Chondrocyte (in vitro differentiated cells): ENCODE results near the gene ACTR5. TPM values are rescaled to one million over a fixed set of nuclear protein-coding genes. Genes with fewer than 3 reads are reported as not detected.
"Not testable (repeated sequence)": the region's sequence is repeated elsewhere in the genome, so short reads cannot be mapped to it uniquely, and the experiment has no call there.

ENCODE experiments used
- DNase-seq: peaks from one replicate; pipeline ENCODE4 v3.0.0; 2021; ENCODE audit warnings: mixed read lengths, low spot score
- H3K27ac Mint-ChIP-seq: one replicate; pipeline ENCODE4 v1.8.0; 2021; ENCODE audit warnings: mild to moderate bottlenecking, moderate library complexity, mixed read lengths; ENCODE audit not compliant: unreplicated experiment
- H3K27me3 Mint-ChIP-seq: 2 replicates; pipeline ENCODE4 v1.8.0; 2021; ENCODE audit warnings: low read depth, mixed read lengths
- H3K36me3 Mint-ChIP-seq: 2 replicates; pipeline ENCODE4 v1.8.0; 2021; ENCODE audit warnings: low read depth, mixed read lengths
- H3K4me1 Mint-ChIP-seq: 2 replicates; pipeline ENCODE4 v1.8.0; 2021; ENCODE audit warnings: low read depth, mild to moderate bottlenecking, mixed read lengths
- H3K4me3 Mint-ChIP-seq: one replicate; pipeline ENCODE4 v1.8.0; 2021; ENCODE audit warnings: mild to moderate bottlenecking, moderate library complexity, mixed read lengths; ENCODE audit not compliant: unreplicated experiment
- H3K9me3 Mint-ChIP-seq: 2 replicates; pipeline ENCODE4 v1.8.0; 2021; ENCODE audit warnings: low read depth, mixed read lengths
- total RNA-seq: library from RNA; stranded (reverse); gene quantifications from 3 replicates; pipeline ENCODE4 v1.2.1, GENCODE V29; 2021
- TF ChIP-seq, protein P1 (sequence below): fragments of 200-600 bp; sonication (generic); IDR thresholded peaks from 2 replicates; pipeline ENCODE4 v1.5.0; 2021; ENCODE audit warnings: antibody characterized with exemption, mild to moderate bottlenecking, moderate library complexity

Gene ACTR5
- total RNA-seq, 1 donor from 2014 or later = 4.9 TPM

DNA sequence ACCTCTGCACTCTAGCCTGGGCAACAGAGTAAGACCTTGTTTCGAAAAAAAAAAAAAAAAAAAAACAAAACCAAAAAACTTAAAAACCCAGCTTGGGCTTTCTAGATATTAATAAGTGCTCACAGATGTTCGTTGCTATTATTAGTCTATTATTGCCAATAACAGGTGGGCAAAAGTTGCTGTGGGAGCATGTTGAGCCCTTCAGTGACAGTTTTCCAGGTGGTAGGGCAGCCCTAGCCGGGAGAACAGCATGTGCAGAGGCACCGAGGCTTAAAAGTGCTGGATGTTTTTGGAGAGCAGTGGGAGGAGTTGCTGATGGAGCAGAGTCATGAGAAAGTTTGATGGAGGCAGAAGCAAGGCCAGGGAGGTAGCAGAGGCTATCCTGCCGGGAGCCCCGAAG lies 61.7 kb downstream of the ACTR5 start:
- DNase-seq = no peak
- H3K27ac Mint-ChIP-seq = no peak overlapping the region
- H3K36me3 Mint-ChIP-seq = no peaks in the 10 kb centered on the region
- TF ChIP-seq, protein P1, sequence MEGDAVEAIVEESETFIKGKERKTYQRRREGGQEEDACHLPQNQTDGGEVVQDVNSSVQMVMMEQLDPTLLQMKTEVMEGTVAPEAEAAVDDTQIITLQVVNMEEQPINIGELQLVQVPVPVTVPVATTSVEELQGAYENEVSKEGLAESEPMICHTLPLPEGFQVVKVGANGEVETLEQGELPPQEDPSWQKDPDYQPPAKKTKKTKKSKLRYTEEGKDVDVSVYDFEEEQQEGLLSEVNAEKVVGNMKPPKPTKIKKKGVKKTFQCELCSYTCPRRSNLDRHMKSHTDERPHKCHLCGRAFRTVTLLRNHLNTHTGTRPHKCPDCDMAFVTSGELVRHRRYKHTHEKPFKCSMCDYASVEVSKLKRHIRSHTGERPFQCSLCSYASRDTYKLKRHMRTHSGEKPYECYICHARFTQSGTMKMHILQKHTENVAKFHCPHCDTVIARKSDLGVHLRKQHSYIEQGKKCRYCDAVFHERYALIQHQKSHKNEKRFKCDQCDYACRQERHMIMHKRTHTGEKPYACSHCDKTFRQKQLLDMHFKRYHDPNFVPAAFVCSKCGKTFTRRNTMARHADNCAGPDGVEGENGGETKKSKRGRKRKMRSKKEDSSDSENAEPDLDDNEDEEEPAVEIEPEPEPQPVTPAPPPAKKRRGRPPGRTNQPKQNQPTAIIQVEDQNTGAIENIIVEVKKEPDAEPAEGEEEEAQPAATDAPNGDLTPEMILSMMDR = no peak
- peaks cover 3% of the 10 kb centered on the region for H3K4me1 Mint-ChIP-seq
- peaks cover 55% of the 10 kb centered on the region for H3K27me3 Mint-ChIP-seq
- H3K4me3 Mint-ChIP-seq = no peak overlapping the region
- peaks cover 5% of the 10 kb centered on the region for H3K9me3 Mint-ChIP-seq

DNA sequence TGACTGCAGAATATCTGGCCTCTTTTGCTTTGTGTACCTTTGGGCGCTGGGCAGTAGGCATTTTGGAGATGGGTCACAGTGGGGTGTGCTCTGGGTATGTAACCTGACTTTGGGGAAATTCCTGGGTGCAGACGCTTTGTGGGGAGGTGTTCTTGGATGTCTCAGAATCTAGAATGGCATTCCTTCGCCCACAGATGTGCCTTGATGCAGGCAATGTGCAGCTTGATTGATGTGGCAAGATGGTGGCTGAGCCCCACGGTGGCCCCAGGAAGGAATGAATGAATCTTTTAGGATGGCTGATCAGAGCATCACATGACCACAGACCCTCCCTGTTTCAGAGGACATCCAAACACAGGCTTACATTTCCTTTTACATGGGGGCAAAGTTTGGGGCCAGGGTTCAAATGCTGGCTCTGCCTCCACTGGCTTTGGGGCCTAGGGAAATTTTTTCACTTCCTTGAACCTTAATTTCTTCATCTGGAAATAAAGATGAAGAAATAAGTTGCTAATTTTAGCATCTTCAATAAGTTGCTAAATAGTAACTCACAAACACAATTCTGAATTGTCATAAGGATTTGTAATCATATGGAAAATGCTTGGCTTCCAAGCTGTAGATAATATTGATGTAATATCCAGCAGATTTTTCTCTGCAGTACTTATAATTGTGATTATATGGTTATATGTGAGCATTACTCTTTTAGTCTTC lies 62.8 kb downstream of the ACTR5 start:
- no peaks in the 10 kb centered on the region for H3K36me3 Mint-ChIP-seq
- peaks cover 63% of the 10 kb centered on the region for H3K27me3 Mint-ChIP-seq
- no peak for DNase-seq
- no peak overlapping the region for H3K4me3 Mint-ChIP-seq
- H3K27ac Mint-ChIP-seq = no peak overlapping the region
- peaks cover 5% of the 10 kb centered on the region for H3K9me3 Mint-ChIP-seq
- no peaks in the 10 kb centered on the region for H3K4me1 Mint-ChIP-seq
- TF ChIP-seq, protein P1 = no peak

DNA sequence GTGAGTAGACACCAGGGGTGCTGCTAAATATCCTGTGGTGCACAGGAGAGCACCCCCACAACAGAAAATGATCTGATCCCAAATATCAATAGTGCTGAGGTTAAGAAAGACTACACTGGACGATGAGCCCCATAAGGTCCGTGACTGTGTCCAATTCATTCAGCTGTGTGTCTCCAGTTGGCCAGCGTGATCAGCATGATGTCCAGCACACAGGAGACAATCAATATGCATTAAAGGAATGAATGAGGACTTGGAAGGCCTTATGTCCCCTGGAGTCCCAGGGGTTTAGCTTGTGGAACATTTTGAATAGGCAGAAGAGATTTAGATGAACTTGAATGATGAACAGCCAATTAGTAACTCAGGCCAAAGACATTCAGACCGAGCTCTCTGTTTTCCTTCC lies 63.5 kb downstream of the ACTR5 start:
- Mint-ChIP-seq H3K9me3 (peaks cover 5% of the 10 kb centered on the region), H3K36me3 (no peaks in the 10 kb centered on the region), H3K4me1 (no peaks in the 10 kb centered on the region), H3K27me3 (peaks cover 70% of the 10 kb centered on the region), H3K4me3 (no peak overlapping the region), H3K27ac (no peak overlapping the region)
- no peak for DNase-seq
- TF ChIP-seq, protein P1 = no peak

DNA sequence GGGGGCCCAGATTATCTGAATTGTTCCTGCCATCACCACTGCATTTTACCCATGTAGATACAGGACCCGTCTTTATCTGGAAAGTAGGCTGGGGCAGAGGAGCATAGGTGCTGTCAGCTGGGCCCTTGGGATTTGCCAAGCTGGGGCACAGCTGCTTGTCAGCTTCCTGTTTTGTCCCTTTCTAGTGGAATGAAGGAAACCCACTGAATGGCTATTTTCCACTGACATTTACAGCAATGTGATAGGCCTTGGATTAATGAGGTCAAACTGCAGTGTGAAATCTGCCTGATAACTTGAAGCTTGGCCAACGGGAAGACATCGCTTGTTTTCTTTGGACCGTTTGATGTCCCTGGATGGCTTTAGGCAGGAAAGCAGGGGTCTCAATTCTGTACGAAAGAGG lies 63.9 kb downstream of the ACTR5 start:
- H3K4me1 Mint-ChIP-seq = no peaks in the 10 kb centered on the region
- H3K4me3 Mint-ChIP-seq = no peak overlapping the region
- H3K27me3 Mint-ChIP-seq = peaks cover 71% of the 10 kb centered on the region
- H3K36me3 Mint-ChIP-seq = no peaks in the 10 kb centered on the region
- no peak overlapping the region for H3K27ac Mint-ChIP-seq
- TF ChIP-seq, protein P1 = no peak
- H3K9me3 Mint-ChIP-seq = peaks cover 5% of the 10 kb centered on the region
- DNase-seq = no peak

DNA sequence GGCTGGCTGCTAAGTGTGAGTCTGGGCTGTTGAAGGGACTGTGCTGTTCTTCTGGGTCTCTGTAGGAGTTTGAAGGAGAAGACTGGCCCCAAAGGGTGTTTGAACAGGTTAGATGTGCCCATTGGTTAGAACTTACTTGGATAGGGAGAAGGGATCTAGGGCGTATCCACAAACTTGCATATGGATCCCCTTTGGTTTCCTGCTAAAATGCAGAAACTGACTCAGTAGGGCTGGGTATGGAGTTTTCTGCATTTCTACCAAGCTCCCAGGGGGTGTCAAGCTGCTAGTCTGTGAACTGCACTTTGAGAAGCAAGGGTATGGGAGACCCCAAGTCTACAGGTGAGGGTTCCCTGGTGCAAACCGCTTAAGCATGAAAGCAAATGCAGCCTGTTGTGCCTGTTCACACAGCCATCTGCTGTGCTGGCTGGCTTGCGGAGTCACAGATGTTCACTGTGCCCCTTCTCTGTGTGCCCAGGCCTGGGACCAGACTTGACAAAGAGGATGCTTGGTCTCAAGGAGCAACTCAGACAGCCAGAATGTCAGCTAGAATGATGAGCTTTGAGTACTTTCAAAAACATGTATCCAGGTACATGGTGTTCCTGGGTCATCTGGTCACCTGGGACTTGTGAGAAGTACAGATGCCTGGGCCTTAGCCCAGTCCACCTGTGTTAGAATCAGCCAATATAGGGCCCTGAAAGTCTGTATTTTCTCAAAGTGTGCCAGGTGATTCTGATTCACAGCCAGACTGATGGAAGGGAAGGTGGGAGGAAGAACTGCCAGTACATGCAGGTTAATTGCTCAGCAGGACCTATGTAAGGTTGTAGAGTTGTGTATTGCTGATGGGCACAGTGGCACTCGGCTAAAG lies 64.7 kb downstream of the ACTR5 start:
- peaks cover 63% of the 10 kb centered on the region for H3K27me3 Mint-ChIP-seq
- TF ChIP-seq, protein P1 = no peak

DNA sequence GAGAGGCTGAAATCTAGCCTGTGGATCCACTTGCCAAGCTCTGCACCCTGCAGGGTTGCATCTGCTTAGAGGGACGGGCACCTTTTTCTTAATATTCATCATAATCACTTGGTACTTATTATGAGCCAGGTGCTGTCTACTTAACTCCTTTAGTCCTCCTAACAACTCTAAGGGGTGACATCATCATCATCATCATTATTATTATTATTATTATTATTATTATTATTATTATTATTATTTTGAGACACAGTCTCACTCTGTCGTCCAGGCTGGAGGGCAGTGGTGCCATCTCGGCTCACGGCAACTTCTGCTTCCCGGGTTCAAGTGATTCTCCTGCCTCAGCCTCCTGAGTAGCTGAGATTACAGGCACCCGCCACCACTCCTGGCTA lies 65.3 kb downstream of the ACTR5 start:
- not testable (repeated sequence) for H3K4me3 Mint-ChIP-seq, H3K4me1 Mint-ChIP-seq, H3K27ac Mint-ChIP-seq, DNase-seq, H3K36me3 Mint-ChIP-seq, H3K9me3 Mint-ChIP-seq
- H3K27me3 Mint-ChIP-seq = peaks cover 62% of the 10 kb centered on the region

More for the DNA sequence above, 64.7 kb downstream of the ACTR5 start:
- Mint-ChIP-seq H3K36me3 (no peaks in the 10 kb centered on the region), H3K9me3 (peaks cover 5% of the 10 kb centered on the region), H3K4me1 (no peaks in the 10 kb centered on the region), H3K4me3 (no peak overlapping the region), H3K27ac (no peak overlapping the region)
- DNase-seq = no peak
